Natural killer cell treated with Interleukin-12 subunit alpha and Interleukin-12 subunit beta and Interleukin-15 and Interleukin-18, amount 100 ng/mL, for 72 hours (primary cell): ENCODE measurements around the gene GLYR1. TPM values are rescaled to one million over a fixed set of nuclear protein-coding genes. Genes with fewer than 3 reads are reported as not detected.

ENCODE experiments used
- ATAC-seq, 2 donors: fragments of 150-1000 bp; cut with Tn5 transposase in 1 of 2; sonication (Bioruptor Pico), chemical (Tn5 transposase) in 1 of 2; 2 replicates each; pipeline ENCODE4 v1.10.0; 2021
- DNase-seq: peaks from one replicate; pipeline ENCODE4 v3.0.0; 2022; ENCODE audit warnings: low spot score
- H3K27ac Mint-ChIP-seq, 2 donors: 1 replicate in 1 of 2; 2 replicates in 1 of 2; pipeline ENCODE4 v1.8.0; 2022; ENCODE audit warnings: mixed read lengths in 2 of 2, mild to moderate bottlenecking in 1 of 2, moderate library complexity in 1 of 2
- H3K27me3 Mint-ChIP-seq, 2 donors: 1 replicate in 1 of 2; 2 replicates in 1 of 2; pipeline ENCODE4 v1.8.0; 2022; ENCODE audit warnings: mixed read lengths in 2 of 2
- H3K36me3 Mint-ChIP-seq: one replicate; pipeline ENCODE4 v1.8.0; 2022; ENCODE audit warnings: mixed read lengths
- H3K4me1 Mint-ChIP-seq, 2 donors: 1 replicate in 1 of 2; 2 replicates in 1 of 2; pipeline ENCODE4 v1.8.0; 2022; ENCODE audit warnings: low read depth in 2 of 2, mixed read lengths in 2 of 2, mild to moderate bottlenecking in 1 of 2
- H3K4me3 Mint-ChIP-seq: one replicate; pipeline ENCODE4 v1.8.0; 2022; ENCODE audit warnings: mixed read lengths
- H3K9me3 Mint-ChIP-seq: 2 replicates; pipeline ENCODE4 v1.8.0; 2022; ENCODE audit warnings: mixed read lengths
- total RNA-seq, 2 donors: library from RNA; stranded (reverse); gene quantifications; one replicate each; pipeline ENCODE4 v1.2.3, GENCODE V29; 2022

Gene GLYR1
- total RNA-seq, 2 donors from 2014 or later = 126 to 156 TPM

DNA sequence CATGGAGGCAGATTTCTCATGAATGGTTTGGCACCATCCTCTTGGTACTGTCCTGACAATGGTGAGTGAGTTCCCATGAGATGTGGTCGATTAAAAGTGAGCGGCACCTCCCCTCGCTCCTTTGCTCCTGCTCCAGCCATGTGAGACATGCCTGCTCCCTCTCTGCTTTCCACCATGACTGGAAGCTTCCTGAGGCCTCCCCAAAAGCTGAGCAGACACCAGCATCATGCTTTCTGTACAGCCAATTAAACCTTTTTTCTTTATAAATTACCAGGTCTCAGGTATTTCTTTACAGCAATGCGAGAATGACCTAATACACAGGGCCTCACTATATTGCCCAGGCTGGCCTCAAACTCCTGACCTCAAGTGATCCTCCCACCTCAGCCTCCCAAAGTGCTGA lies 92.2 kb downstream of the GLYR1 start:
- Mint-ChIP-seq H3K4me1 (no peaks in the 10 kb centered on the region), H3K36me3 (peaks cover 9% of the 10 kb centered on the region), H3K9me3 (no peaks in the 10 kb centered on the region), H3K27me3 (no peaks in the 10 kb centered on the region), H3K27ac (no peak overlapping the region), H3K4me3 (no peak overlapping the region)
- no peak for DNase-seq
- no peak for ATAC-seq

DNA sequence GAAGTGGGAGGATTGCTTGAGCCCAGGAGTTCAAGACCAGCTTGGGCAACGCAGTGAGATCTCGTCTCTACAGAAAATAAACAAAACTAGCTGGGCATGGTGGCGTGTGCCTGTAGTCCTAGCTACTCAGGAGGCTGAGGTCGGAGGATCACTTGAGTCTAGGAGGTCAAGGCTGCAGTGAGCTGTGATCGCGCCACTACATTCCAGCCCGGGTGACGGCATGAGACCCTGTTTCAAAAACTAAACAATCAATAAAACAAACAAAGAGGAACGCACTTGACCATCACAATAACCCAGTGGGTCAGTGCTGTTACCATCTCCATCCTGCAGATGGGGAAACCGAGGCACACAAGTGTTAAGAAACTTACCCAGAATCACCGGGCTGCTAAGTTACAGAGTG lies 93.9 kb downstream of the GLYR1 start:
- Mint-ChIP-seq H3K9me3 (no peaks in the 10 kb centered on the region), H3K4me1 (peaks cover 0 to under 1% of the 10 kb centered on the region in 2 donors), H3K27me3 (no peaks in the 10 kb centered on the region), H3K4me3 (no peak overlapping the region), H3K27ac (no peak overlapping the region), H3K36me3 (peaks cover 6% of the 10 kb centered on the region)
- ATAC-seq (no peak), DNase-seq (no peak)

Other genes with a start within 250 kb of the GLYR1 start
- gene UBALD1, start 232.4 kb downstream of the GLYR1 start, total RNA-seq = 10 to 100 TPM; 17.4 to 27.9 TPM
- gene MGRN1, start 222.5 kb downstream of the GLYR1 start, total RNA-seq = 100 to 1,000 TPM in 1 of 2 donors, 10 to 100 TPM in 1; 86.9 to 105 TPM
- 10 to 100 TPM; 37.3 to 57.0 TPM for gene NUDT16L1, start 153.7 kb downstream of the GLYR1 start, total RNA-seq
- gene ANKS3, start 113.0 kb downstream of the GLYR1 start, total RNA-seq = 10 to 100 TPM; 19.0 to 39.1 TPM
- gene DNAAF8, start 112.8 kb downstream of the GLYR1 start, total RNA-seq = under 1 TPM in 1 of 2 donors, not detected in 1; 0.53 TPM
- 10 to 100 TPM; 12.2 to 20.9 TPM for gene ZNF500, start 80.1 kb downstream of the GLYR1 start, total RNA-seq
- not detected for gene SEPTIN12, start 58.9 kb downstream of the GLYR1 start, total RNA-seq
- gene SMIM22, start 51.9 kb downstream of the GLYR1 start, total RNA-seq = not detected
- gene ROGDI, start 44.7 kb downstream of the GLYR1 start, total RNA-seq = 1 to 10 TPM; 3.8 to 7.1 TPM
- gene UBN1, start 193 bp upstream of the GLYR1 start, total RNA-seq = 10 to 100 TPM; 43.8 to 55.9 TPM
- not detected for gene PPL, start 89.9 kb upstream of the GLYR1 start, total RNA-seq
- not detected for gene SEC14L5, start 111.0 kb upstream of the GLYR1 start, total RNA-seq
- gene NAGPA, start 186.6 kb upstream of the GLYR1 start, total RNA-seq = 10 to 100 TPM; 10.1 to 17.4 TPM
- gene C16orf89, start 218.7 kb upstream of the GLYR1 start, total RNA-seq = not detected
- 10 to 100 TPM; 24.3 to 37.3 TPM for gene ALG1, start 224.6 kb upstream of the GLYR1 start, total RNA-seq